WTC11 (cell line): Measurements from ENCODE around the gene SUV39H2.

ENCODE experiments used
- GABPB1 ChIP-seq: sonication (generic); formaldehyde crosslinking; IDR thresholded peaks from 2 replicates; pipeline ENCODE4 v1.8.1; 2023; ENCODE audit warnings: mild to moderate bottlenecking, missing genetic modification reagents
- NFATC4 ChIP-seq: fragments of 250-450 bp; sonication (Bioruptor Pico); IDR thresholded peaks from 2 replicates; pipeline ENCODE4 v1.9.0; 2021; ENCODE audit warnings: mild to moderate bottlenecking
- NR1H2 ChIP-seq: sonication (generic); formaldehyde crosslinking; IDR thresholded peaks from 2 replicates; pipeline ENCODE4 v1.9.0; 2021; ENCODE audit warnings: mild to moderate bottlenecking, moderate library complexity, missing genetic modification reagents
- NR2C2 ChIP-seq: sonication (generic); formaldehyde crosslinking; IDR thresholded peaks from 2 replicates; pipeline ENCODE4 v1.8.0; 2022; ENCODE audit warnings: mild to moderate bottlenecking, missing genetic modification reagents
- OVOL2 ChIP-seq: fragments of 250-450 bp; sonication (Bioruptor Pico); IDR thresholded peaks from 2 replicates; pipeline ENCODE4 v1.9.0; 2021; ENCODE audit warnings: mild to moderate bottlenecking, borderline replicate concordance
- SP1 ChIP-seq: sonication (generic); formaldehyde crosslinking; conservative IDR thresholded peaks from 2 replicates; pipeline ENCODE4 v1.8.1; 2022; ENCODE audit warnings: missing genetic modification reagents
- TCF7 ChIP-seq: sonication (generic); formaldehyde crosslinking; IDR thresholded peaks from 2 replicates; pipeline ENCODE4 v1.8.0; 2022; ENCODE audit warnings: mild to moderate bottlenecking, low read depth, missing genetic modification reagents, moderate library complexity
- ZNF138 ChIP-seq: sonication (generic); formaldehyde crosslinking; conservative IDR thresholded peaks from 2 replicates; pipeline ENCODE4 v1.8.1; 2022; ENCODE audit warnings: mild to moderate bottlenecking, moderate library complexity, missing genetic modification reagents
- ZNF317 ChIP-seq: sonication (generic); formaldehyde crosslinking; IDR thresholded peaks from 2 replicates; pipeline ENCODE4 v1.8.1; 2023; ENCODE audit warnings: low read depth, mild to moderate bottlenecking, moderate library complexity, missing genetic modification reagents, borderline replicate concordance
- TF ChIP-seq, protein P1 (sequence below): fragments of 200-600 bp; IDR thresholded peaks from 2 replicates; pipeline ENCODE4 v1.8.0; 2022; ENCODE audit warnings: antibody characterized with exemption
- TF ChIP-seq, protein P2 (sequence below): sonication (generic); formaldehyde crosslinking; IDR thresholded peaks from 2 replicates; pipeline ENCODE4 v1.8.0; 2022; ENCODE audit warnings: mild to moderate bottlenecking, missing genetic modification reagents

DNA sequence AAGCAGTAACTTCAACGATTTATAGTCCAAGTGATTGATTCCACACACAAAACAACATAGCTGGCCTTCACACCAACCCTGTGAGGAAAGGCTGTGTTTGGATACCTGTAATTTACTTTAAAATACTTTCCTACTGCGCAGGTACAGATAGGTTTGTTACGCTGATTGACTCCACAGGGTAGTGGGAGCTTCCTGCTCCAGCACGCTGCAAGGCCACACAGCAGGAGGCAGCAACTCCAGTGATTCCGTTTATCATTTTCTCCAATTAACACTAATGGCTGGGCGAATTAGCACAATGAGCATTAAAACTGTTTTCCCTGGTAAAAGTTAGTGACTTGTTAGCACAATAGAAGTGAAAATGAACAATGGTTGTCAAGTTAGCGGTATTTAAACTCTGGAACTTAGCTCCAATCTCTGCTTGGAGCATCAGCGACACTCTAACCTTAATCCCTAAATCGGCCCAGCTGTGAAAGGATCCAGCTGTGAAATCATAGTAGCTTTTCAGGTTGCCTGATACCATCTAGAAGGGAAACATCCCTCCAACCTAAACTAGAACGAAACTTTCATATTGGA, 74.3 kb downstream of the SUV39H2 start:
- no peak for TF ChIP-seq ZNF138 (CRISPR knock-in tag)
- TF ChIP-seq NR2C2 (CRISPR knock-in tag), result no peak
- TF ChIP-seq, protein P1, sequence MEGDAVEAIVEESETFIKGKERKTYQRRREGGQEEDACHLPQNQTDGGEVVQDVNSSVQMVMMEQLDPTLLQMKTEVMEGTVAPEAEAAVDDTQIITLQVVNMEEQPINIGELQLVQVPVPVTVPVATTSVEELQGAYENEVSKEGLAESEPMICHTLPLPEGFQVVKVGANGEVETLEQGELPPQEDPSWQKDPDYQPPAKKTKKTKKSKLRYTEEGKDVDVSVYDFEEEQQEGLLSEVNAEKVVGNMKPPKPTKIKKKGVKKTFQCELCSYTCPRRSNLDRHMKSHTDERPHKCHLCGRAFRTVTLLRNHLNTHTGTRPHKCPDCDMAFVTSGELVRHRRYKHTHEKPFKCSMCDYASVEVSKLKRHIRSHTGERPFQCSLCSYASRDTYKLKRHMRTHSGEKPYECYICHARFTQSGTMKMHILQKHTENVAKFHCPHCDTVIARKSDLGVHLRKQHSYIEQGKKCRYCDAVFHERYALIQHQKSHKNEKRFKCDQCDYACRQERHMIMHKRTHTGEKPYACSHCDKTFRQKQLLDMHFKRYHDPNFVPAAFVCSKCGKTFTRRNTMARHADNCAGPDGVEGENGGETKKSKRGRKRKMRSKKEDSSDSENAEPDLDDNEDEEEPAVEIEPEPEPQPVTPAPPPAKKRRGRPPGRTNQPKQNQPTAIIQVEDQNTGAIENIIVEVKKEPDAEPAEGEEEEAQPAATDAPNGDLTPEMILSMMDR, result no peak
- no peak for TF ChIP-seq ZNF317 (CRISPR knock-in tag)
- TF ChIP-seq TCF7 (CRISPR knock-in tag), result no peak
- no peak for TF ChIP-seq OVOL2 (CRISPR knock-in tag)
- TF ChIP-seq GABPB1, result no peak
- TF ChIP-seq, protein P2, sequence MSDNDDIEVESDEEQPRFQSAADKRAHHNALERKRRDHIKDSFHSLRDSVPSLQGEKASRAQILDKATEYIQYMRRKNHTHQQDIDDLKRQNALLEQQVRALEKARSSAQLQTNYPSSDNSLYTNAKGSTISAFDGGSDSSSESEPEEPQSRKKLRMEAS (CRISPR knock-in tag), result no peak
- no peak for TF ChIP-seq NFATC4 (CRISPR knock-in tag)
- no peak for TF ChIP-seq NR1H2
- no peak for TF ChIP-seq SP1 (CRISPR knock-in tag)
